ENCODE results near the gene PCP2. TPM values are rescaled to one million over a fixed set of nuclear protein-coding genes. Genes with fewer than 3 reads are reported as not detected.

Gene PCP2
- not detected for total RNA-seq

DNA sequence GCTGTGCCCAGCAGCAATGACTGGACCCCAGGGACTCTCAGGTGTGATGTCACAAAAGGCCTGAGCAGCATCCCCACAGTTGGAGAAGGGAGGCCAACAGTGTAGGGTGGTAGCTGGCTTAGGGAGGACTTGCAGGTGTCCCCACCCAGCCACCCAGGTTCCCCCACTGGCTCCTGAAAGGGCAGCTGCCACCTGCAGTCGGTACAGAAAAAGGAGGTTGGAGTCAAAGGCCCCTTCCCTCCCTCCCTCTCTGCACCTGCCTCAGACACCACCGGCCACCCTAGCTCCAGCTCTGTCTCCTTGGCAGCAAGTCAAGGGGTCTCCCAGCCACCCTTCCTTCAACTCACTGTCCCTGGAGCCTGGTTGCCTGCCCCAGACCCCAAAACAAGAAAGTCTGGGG lies at the start of gene PCP2:
PCP2 (minus strand) TSS at position 22 of the 400 bp plus-strand sequence. CDS start 262 bp downstream, outside the sequence.
- Histone ChIP-seq H3K27me3 (ENCODE audit: control insufficient read depth in 3 of 3, insufficient read depth in 3 of 3, low read length in 3 of 3) (peaks cover 21 to 35% (median 33%) of the 10 kb centered on the region in 3 donors), H3K36me3 (ENCODE audit: control insufficient read depth in 3 of 3, insufficient read depth in 3 of 3, low read length in 3 of 3) (peaks cover 0 to 6% (median 0%) of the 10 kb centered on the region in 3 donors), H3K4me1 (ENCODE audit: control insufficient read depth in 3 of 3, insufficient read depth in 3 of 3, low read length in 3 of 3) (peaks cover 14 to 28% (median 20%) of the 10 kb centered on the region in 3 donors), H3K4me3 (ENCODE audit: low read length in 3 of 3) (no peak within 1 kb of the TSS), H3K9me3 (ENCODE audit: control insufficient read depth in 3 of 3, low read length in 3 of 3) (no peaks in the 10 kb centered on the region), H3K27ac (ENCODE audit: low read depth, low read length) (no peak within 1 kb of the TSS), H3K9ac (ENCODE audit: low read depth in 1 of 3, low read length in 3 of 3) (no peak within 1 kb of the TSS)

DNA sequence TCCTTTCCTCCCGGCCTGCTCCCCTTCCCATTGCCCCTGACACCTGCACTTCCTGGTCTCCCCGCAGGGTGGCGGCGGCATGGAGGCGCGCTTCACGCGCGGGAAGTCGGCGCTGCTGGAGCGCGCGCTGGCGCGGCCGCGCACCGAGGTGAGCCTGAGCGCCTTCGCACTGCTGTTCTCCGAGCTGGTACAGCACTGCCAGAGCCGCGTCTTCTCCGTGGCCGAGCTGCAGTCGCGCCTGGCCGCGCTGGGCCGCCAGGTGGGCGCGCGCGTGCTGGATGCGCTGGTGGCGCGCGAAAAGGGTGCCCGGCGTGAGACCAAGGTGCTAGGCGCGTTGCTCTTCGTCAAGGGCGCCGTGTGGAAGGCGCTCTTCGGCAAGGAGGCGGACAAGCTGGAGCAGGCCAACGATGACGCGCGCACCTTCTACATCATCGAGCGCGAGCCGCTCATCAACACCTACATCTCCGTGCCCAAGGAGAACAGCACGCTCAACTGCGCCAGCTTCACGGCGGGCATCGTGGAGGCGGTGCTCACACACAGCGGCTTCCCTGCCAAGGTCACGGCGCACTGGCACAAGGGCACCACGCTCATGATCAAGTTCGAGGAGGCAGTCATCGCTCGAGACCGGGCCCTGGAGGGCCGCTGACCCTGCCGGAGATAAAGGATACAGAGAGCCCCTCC lies 48.8 kb upstream of the PCP2 start:
- peak overlapping the region; percentile 75 to 88 (median 88) for H3K4me3 ChIP-seq (ENCODE audit: low read length in 3 of 3)
- H3K9ac ChIP-seq (ENCODE audit: low read depth in 1 of 3, low read length in 3 of 3): peak overlapping the region; percentile 89 to 97 (median 94)
- H3K27ac ChIP-seq (ENCODE audit: low read depth, low read length): no peak overlapping the region
- peaks cover 7 to 13% (median 10%) of the 10 kb centered on the region in 3 donors for H3K36me3 ChIP-seq (ENCODE audit: control insufficient read depth in 3 of 3, insufficient read depth in 3 of 3, low read length in 3 of 3)
- H3K9me3 ChIP-seq (ENCODE audit: control insufficient read depth in 3 of 3, low read length in 3 of 3): no peaks in the 10 kb centered on the region
- peaks cover 6 to 18% (median 7%) of the 10 kb centered on the region in 3 donors for H3K27me3 ChIP-seq (ENCODE audit: control insufficient read depth in 3 of 3, insufficient read depth in 3 of 3, low read length in 3 of 3)
- peaks cover 15 to 29% (median 20%) of the 10 kb centered on the region in 3 donors for H3K4me1 ChIP-seq (ENCODE audit: control insufficient read depth in 3 of 3, insufficient read depth in 3 of 3, low read length in 3 of 3)

GRCh38 chr19:7681340-7682174 lies 48.0 kb upstream of the PCP2 start:
- Histone ChIP-seq H3K9me3 (ENCODE audit: control insufficient read depth in 3 of 3, low read length in 3 of 3) (no peaks in the 10 kb centered on the region), H3K4me1 (ENCODE audit: control insufficient read depth in 3 of 3, insufficient read depth in 3 of 3, low read length in 3 of 3) (peaks cover 15 to 29% (median 20%) of the 10 kb centered on the region in 3 donors), H3K36me3 (ENCODE audit: control insufficient read depth in 3 of 3, insufficient read depth in 3 of 3, low read length in 3 of 3) (peaks cover 7 to 13% (median 10%) of the 10 kb centered on the region in 3 donors), H3K9ac (ENCODE audit: low read depth in 1 of 3, low read length in 3 of 3) (peak overlapping the region; percentile 89 to 97 (median 94)), H3K27ac (ENCODE audit: low read depth, low read length) (peak overlapping the region; percentile 84), H3K27me3 (ENCODE audit: control insufficient read depth in 3 of 3, insufficient read depth in 3 of 3, low read length in 3 of 3) (peaks cover 6 to 22% (median 11%) of the 10 kb centered on the region in 3 donors), H3K4me3 (ENCODE audit: low read length in 3 of 3) (peak overlapping the region; percentile 75 to 88 (median 88))

GRCh38 chr19:7680606-7681339 lies 47.3 kb upstream of the PCP2 start, which contains the start of gene TRAPPC5:
TRAPPC5 (plus strand) TSS chr19:7680833; CDS start chr19:7682254, 1,421 bp downstream.
- H3K4me3 ChIP-seq (ENCODE audit: low read length in 3 of 3): peak within 1 kb of the TSS; percentile 75 to 88 (median 88)
- no peaks in the 10 kb centered on the region for H3K9me3 ChIP-seq (ENCODE audit: control insufficient read depth in 3 of 3, low read length in 3 of 3)
- H3K9ac ChIP-seq (ENCODE audit: low read depth in 1 of 3, low read length in 3 of 3): peak within 1 kb of the TSS; percentile 89 to 97 (median 94)
- peaks cover 15 to 29% (median 20%) of the 10 kb centered on the region in 3 donors for H3K4me1 ChIP-seq (ENCODE audit: control insufficient read depth in 3 of 3, insufficient read depth in 3 of 3, low read length in 3 of 3)
- H3K36me3 ChIP-seq (ENCODE audit: control insufficient read depth in 3 of 3, insufficient read depth in 3 of 3, low read length in 3 of 3): peaks cover 7 to 13% (median 10%) of the 10 kb centered on the region in 3 donors
- H3K27me3 ChIP-seq (ENCODE audit: control insufficient read depth in 3 of 3, insufficient read depth in 3 of 3, low read length in 3 of 3): peaks cover 8 to 27% (median 14%) of the 10 kb centered on the region in 3 donors
- peak within 1 kb of the TSS; percentile 84 for H3K27ac ChIP-seq (ENCODE audit: low read depth, low read length)

DNA sequence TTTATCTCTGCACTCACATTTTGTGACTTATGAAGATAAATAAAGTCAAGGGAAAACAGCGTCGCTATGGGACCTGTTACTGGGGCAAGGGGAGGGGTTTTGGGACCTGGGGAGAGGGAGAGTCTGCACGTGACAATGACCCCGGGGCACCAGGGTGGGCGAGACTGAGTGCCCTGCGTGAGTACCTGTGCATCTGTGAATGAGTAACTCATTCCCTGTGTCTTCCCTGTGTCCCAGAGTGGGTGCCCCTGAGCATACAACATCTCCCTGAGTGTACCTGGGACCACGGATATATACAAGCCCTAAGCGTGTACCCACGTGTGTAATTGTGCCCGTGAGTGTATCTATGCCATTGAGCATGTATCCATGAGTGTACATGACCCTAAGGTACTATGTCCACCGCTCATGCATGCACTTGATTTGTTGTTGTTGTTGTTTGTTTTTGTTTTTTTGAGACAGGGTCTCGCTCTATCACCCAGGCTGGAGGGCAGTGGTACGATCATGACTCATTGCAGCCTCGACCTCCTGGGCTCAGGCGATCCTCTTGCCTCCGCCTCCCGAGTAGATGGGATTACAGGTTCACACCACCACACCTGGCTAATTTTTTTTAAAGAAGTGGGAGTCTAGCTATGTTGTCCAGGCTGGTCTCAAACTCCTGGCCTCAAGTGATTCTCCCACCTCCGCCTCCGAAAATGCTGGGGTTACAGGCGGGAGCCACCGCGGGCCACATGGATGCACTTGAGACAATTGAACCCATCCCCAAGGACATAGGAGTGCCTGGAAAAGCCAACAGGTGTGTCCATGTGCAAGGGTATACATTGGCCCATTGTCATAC lies 46.5 kb upstream of the PCP2 start:
- H3K4me3 ChIP-seq (ENCODE audit: low read length in 3 of 3): peak overlapping the region; percentile 75 to 88 (median 88)
- H3K4me1 ChIP-seq (ENCODE audit: control insufficient read depth in 3 of 3, insufficient read depth in 3 of 3, low read length in 3 of 3): peaks cover 15 to 29% (median 20%) of the 10 kb centered on the region in 3 donors

GRCh38 chr19:7678971-7679751 lies 45.6 kb upstream of the PCP2 start:
- Histone ChIP-seq H3K27ac (ENCODE audit: low read depth, low read length) (no peak overlapping the region), H3K4me1 (ENCODE audit: control insufficient read depth in 3 of 3, insufficient read depth in 3 of 3, low read length in 3 of 3) (peaks cover 15 to 29% (median 20%) of the 10 kb centered on the region in 3 donors), H3K9me3 (ENCODE audit: control insufficient read depth in 3 of 3, low read length in 3 of 3) (no peaks in the 10 kb centered on the region), H3K36me3 (ENCODE audit: control insufficient read depth in 3 of 3, insufficient read depth in 3 of 3, low read length in 3 of 3) (peaks cover 7 to 13% (median 10%) of the 10 kb centered on the region in 3 donors), H3K4me3 (ENCODE audit: low read length in 3 of 3) (peak overlapping the region in 1 of 3 donors; percentile 29), H3K9ac (ENCODE audit: low read depth in 1 of 3, low read length in 3 of 3) (no peak overlapping the region), H3K27me3 (ENCODE audit: control insufficient read depth in 3 of 3, insufficient read depth in 3 of 3, low read length in 3 of 3) (peaks cover 9 to 28% (median 14%) of the 10 kb centered on the region in 3 donors)

More for the DNA sequence above, 46.5 kb upstream of the PCP2 start:
- peaks cover 7 to 13% (median 10%) of the 10 kb centered on the region in 3 donors for H3K36me3 ChIP-seq (ENCODE audit: control insufficient read depth in 3 of 3, insufficient read depth in 3 of 3, low read length in 3 of 3)
- no peaks in the 10 kb centered on the region for H3K9me3 ChIP-seq (ENCODE audit: control insufficient read depth in 3 of 3, low read length in 3 of 3)
- H3K27me3 ChIP-seq (ENCODE audit: control insufficient read depth in 3 of 3, insufficient read depth in 3 of 3, low read length in 3 of 3): peaks cover 9 to 28% (median 14%) of the 10 kb centered on the region in 3 donors
- peak overlapping the region; percentile 84 for H3K27ac ChIP-seq (ENCODE audit: low read depth, low read length)
- peak overlapping the region in 2 of 3 donors; percentile 40 to 94 for H3K9ac ChIP-seq (ENCODE audit: low read depth in 1 of 3, low read length in 3 of 3)

DNA sequence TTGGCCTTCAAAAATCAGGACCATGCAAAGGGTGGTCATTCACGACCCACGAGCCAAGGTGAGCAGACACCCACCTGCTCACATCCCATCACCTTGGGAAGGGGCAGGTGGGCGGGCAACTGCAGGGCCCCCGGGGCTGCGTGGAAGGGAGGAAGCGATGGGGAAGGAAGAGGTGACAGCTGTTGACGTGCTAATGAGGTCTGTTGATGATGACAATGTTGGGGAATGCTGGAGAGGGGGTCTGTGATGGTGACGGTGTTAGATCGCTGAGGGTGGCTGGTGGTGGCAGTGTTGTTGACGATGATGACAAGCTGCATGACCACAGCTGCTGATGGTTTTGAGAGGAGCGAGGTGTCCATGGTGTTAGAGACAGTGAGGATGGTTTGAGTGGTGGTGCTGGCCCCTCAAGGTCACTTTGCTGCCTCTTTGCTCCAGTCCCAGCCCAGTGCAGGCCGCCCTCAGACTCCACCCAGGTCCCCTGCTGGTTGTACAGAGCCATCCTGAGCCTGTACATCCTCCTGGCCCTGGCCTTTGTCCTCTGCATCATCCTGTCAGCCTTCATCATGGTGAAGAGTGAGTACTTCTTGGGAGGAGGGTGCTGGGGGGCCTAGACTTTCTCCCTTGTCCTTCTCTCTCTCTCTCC lies 44.3 kb upstream of the PCP2 start:
- H3K27ac ChIP-seq (ENCODE audit: low read depth, low read length): no peak overlapping the region
- peaks cover 6 to 8% (median 6%) of the 10 kb centered on the region in 3 donors for H3K36me3 ChIP-seq (ENCODE audit: control insufficient read depth in 3 of 3, insufficient read depth in 3 of 3, low read length in 3 of 3)
- peaks cover 9 to 34% (median 18%) of the 10 kb centered on the region in 3 donors for H3K27me3 ChIP-seq (ENCODE audit: control insufficient read depth in 3 of 3, insufficient read depth in 3 of 3, low read length in 3 of 3)
- peaks cover 15 to 29% (median 20%) of the 10 kb centered on the region in 3 donors for H3K4me1 ChIP-seq (ENCODE audit: control insufficient read depth in 3 of 3, insufficient read depth in 3 of 3, low read length in 3 of 3)
- no peak overlapping the region for H3K9ac ChIP-seq (ENCODE audit: low read depth in 1 of 3, low read length in 3 of 3)
- H3K4me3 ChIP-seq (ENCODE audit: low read length in 3 of 3): no peak overlapping the region
- no peaks in the 10 kb centered on the region for H3K9me3 ChIP-seq (ENCODE audit: control insufficient read depth in 3 of 3, low read length in 3 of 3)

DNA sequence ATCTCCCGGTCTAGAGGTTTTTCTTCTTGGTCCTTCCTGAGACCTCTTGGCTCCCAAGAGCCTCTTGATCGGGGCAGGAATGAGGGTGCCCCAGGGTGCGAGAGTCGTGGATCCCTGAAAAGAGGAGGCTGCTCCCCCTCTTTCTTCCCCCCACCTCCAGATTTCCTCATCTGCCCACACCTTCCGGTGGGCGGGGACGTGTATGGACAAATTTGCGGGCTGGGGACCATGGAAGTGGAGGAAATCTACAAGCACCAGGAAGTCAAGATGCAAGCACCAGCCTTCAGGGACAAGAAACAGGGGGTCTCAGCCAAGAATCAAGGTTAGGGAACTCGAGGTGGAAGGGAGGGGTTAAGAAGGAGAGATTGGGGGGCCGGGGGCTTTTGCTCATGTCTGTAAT lies 43.3 kb upstream of the PCP2 start, which contains the start of gene MCEMP1:
MCEMP1 (plus strand) TSS at position 237 of the 400 bp plus-strand sequence; CDS start at position 268, 31 bp downstream.
- Histone ChIP-seq H3K9me3 (ENCODE audit: control insufficient read depth in 3 of 3, low read length in 3 of 3) (no peaks in the 10 kb centered on the region), H3K36me3 (ENCODE audit: control insufficient read depth in 3 of 3, insufficient read depth in 3 of 3, low read length in 3 of 3) (no peaks in the 10 kb centered on the region), H3K4me1 (ENCODE audit: control insufficient read depth in 3 of 3, insufficient read depth in 3 of 3, low read length in 3 of 3) (peaks cover 11 to 22% (median 17%) of the 10 kb centered on the region in 3 donors), H3K9ac (ENCODE audit: low read depth in 1 of 3, low read length in 3 of 3) (no peak within 1 kb of the TSS), H3K27ac (ENCODE audit: low read depth, low read length) (no peak within 1 kb of the TSS), H3K27me3 (ENCODE audit: control insufficient read depth in 3 of 3, insufficient read depth in 3 of 3, low read length in 3 of 3) (peaks cover 9 to 38% (median 21%) of the 10 kb centered on the region in 3 donors), H3K4me3 (ENCODE audit: low read length in 3 of 3) (no peak within 1 kb of the TSS)
